Muscle layer of duodenum (tissue), 2 donors: ENCODE data around the gene IFT122.
A peak's percentile ranks its signal among the peaks of the same experiment; 100 is the strongest.

Experiments
- H3K27ac ChIP-seq: one replicate; pipeline ENCODE4 v1.7.0; 2013; ENCODE audit warnings: mild to moderate bottlenecking, low read length
- H3K27me3 ChIP-seq: one replicate; pipeline ENCODE4 v1.7.0; 2013; ENCODE audit warnings: low read depth, mild to moderate bottlenecking, control low read depth, low read length
- H3K36me3 ChIP-seq, 2 donors: one replicate each; pipeline ENCODE4 v1.7.0; 2013; ENCODE audit warnings: low read length in 2 of 2, control low read depth in 1 of 2, mild to moderate bottlenecking in 1 of 2; ENCODE audit not compliant: insufficient read depth in 2 of 2, control insufficient read depth in 1 of 2
- H3K4me1 ChIP-seq, 2 donors: one replicate each; pipeline ENCODE4 v1.7.0; 2013; ENCODE audit warnings: low read length in 2 of 2, mild to moderate bottlenecking in 2 of 2, control low read depth in 1 of 2, moderate library complexity in 1 of 2; ENCODE audit not compliant: insufficient read depth in 2 of 2, control insufficient read depth in 1 of 2
- H3K4me3 ChIP-seq, 2 donors: one replicate each; pipeline ENCODE4 v1.7.0; 2013; ENCODE audit warnings: low read length in 2 of 2, low read depth in 1 of 2, mild to moderate bottlenecking in 1 of 2
- H3K9me3 ChIP-seq, 2 donors: one replicate each; pipeline ENCODE4 v1.7.0; 2013; ENCODE audit warnings: low read length in 2 of 2, control low read depth in 1 of 2, mild to moderate bottlenecking in 1 of 2; ENCODE audit not compliant: control insufficient read depth in 1 of 2
- donor health status: healthy.

The IFT122 gene

DNA sequence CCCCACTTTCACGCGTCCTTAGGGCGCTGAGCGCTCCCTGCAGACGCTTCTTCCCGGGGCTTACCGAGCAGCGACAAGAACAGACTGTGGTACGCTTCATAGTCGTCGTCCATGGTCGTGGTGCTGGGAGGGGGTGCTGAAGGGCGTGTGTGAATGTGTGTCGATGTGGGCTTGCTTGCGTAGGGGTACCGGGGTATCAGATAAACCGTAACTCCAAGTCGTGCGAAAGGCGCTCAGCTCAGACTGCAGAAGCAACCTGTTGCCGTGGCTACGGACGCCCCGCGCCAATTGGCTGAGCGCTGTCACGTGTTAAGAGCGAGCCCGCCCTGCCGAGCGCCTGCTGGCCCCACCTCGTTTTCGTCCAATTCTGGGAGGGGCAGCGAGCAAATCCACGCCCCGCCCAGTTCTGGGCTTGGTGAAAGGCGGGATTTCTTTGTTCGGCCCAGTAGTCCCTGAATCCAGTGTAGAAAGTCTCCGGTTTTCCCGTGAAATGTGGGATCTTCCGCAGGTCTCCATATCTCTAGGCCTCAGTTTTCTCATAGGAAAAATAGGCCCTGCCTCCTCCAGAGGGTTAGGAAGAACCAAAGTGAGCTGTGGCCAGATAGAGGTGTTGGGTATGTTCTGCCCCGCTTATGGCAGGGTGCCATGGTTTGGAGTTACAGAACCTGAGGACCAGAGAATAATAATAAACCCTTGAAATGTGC lies 11.5 kb upstream of the IFT122 start, which contains the start of gene EFCAB12:
Gene EFCAB12, minus strand, starts transcription at position 261 of the 704 bp plus-strand sequence. Its CDS starts 148 bp downstream, at position 113.
- Histone ChIP-seq H3K27me3 (no peaks in the 10 kb centered on the region), H3K4me1 (peaks cover 0 to 10% of the 10 kb centered on the region in 2 donors), H3K27ac (peak within 1 kb of the TSS; percentile 40), H3K4me3 (peak within 1 kb of the TSS; percentile 86 to 88), H3K9me3 (no peaks in the 10 kb centered on the region), H3K36me3 (peaks cover 20 to 25% of the 10 kb centered on the region in 2 donors)

GRCh38 chr3:129429080-129429451 lies 11.0 kb upstream of the IFT122 start:
- Histone ChIP-seq H3K27me3 (no peaks in the 10 kb centered on the region), H3K4me1 (peaks cover 0 to 10% of the 10 kb centered on the region in 2 donors), H3K36me3 (peaks cover 24 to 30% of the 10 kb centered on the region in 2 donors), H3K4me3 (peak overlapping the region; percentile 86 to 88), H3K9me3 (no peaks in the 10 kb centered on the region), H3K27ac (peak overlapping the region; percentile 40)

DNA sequence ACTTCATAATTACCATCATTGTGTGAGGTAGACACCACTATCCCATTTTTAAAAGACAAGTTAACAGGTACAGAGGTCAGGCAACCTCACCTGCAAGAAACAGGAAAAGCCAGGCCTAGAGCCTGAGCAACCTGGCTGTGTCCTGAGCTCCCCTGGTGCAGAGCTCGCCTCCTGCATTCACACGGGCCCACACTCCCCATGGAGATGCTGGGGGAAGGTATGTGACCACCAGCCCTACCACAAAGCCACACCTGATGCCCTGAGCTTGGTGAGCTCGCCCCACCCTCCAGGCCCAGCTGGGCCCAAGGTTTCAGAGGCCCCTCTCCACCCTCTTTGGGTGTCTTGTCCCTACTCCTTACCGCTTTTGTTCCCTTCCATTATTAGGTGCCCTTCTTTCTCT lies 10.4 kb upstream of the IFT122 start:
- H3K36me3 ChIP-seq = peaks cover 24 to 33% of the 10 kb centered on the region in 2 donors

GRCh38 chr3:129432036-129432435 lies 8.0 kb upstream of the IFT122 start:
- peaks cover 31 to 44% of the 10 kb centered on the region in 2 donors for H3K36me3 ChIP-seq
- no peak overlapping the region for H3K27ac ChIP-seq
- peaks cover 0 to 10% of the 10 kb centered on the region in 2 donors for H3K4me1 ChIP-seq
- H3K4me3 ChIP-seq = no peak overlapping the region
- no peaks in the 10 kb centered on the region for H3K27me3 ChIP-seq
- no peaks in the 10 kb centered on the region for H3K9me3 ChIP-seq

More for the DNA sequence above, 10.4 kb upstream of the IFT122 start:
- no peaks in the 10 kb centered on the region for H3K27me3 ChIP-seq
- no peak overlapping the region for H3K4me3 ChIP-seq
- H3K4me1 ChIP-seq = peaks cover 0 to 10% of the 10 kb centered on the region in 2 donors
- H3K9me3 ChIP-seq = no peaks in the 10 kb centered on the region
- H3K27ac ChIP-seq = no peak overlapping the region

DNA sequence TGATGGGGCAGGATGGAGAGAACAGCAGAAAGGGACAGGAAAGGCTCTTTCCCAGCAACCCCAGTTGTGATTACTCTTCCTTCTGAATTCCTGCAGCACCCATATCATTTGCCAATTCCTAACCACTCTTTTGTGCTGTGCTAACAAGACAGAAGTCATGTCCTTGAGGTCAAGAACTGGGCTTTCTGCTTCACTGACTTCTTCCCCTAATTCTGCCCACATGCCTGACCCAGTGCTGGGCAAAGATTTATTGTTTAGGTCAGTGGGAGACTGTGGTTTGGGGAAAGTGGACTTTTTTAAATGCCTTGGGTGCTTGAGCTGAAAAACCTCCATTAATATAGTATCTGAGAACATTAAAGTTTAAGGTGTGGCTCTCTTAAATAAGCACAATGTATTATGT lies 7.4 kb upstream of the IFT122 start:
- Histone ChIP-seq H3K27me3 (no peaks in the 10 kb centered on the region), H3K36me3 (peaks cover 35 to 47% of the 10 kb centered on the region in 2 donors), H3K27ac (no peak overlapping the region), H3K4me3 (no peak overlapping the region), H3K4me1 (peaks cover 0 to 7% of the 10 kb centered on the region in 2 donors), H3K9me3 (no peaks in the 10 kb centered on the region)

- Histone ChIP-seq H3K9me3 (no peaks in the 10 kb centered on the region), H3K4me3 (no peak overlapping the region), H3K27me3 (no peaks in the 10 kb centered on the region), H3K4me1 (peaks cover 0 to 7% of the 10 kb centered on the region in 2 donors), H3K27ac (no peak overlapping the region), H3K36me3 (peaks cover 35 to 52% of the 10 kb centered on the region in 2 donors)
These were observed 6.5 kb upstream of the IFT122 start for GRCh38 chr3:129433565-129433964.

DNA sequence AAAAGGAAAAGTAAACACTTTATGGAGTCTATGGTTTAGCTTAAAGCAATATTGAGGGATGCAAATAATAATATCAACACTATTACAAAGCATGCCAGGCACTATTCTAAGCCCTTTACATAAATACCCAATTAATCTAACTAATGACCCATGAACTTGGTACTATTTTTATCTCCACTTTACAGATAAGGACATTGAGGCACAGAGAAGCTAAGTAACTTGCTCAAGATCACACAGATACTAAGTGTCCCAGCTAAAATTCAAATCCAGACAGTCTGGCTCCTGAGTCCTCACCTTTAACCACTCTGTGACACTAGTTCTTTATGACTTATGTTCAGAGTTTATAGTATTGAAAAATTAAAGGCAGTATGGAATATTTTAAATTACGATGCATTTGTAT lies 5.9 kb upstream of the IFT122 start:
- H3K36me3 ChIP-seq = peaks cover 35 to 52% of the 10 kb centered on the region in 2 donors
- no peak overlapping the region for H3K4me3 ChIP-seq

DNA sequence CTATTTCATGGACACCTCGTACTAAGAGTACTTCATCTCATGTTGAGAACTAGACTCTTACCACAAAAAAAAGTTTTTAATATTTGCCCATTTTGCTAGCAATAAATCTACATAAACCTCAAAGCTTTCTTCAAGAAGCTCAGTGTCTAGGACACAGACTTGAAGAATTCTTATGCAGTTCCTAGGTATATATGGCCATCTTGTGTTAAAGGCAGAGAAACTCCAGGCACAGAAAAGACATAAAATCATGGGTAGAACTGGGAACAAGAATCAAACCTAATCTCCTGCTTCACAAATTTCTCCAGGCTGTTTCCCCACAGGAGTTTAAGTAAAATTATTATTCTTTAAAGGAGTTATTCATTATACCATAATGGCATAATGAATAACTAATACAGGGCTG lies 4.7 kb upstream of the IFT122 start:
- H3K36me3 ChIP-seq = peaks cover 35 to 52% of the 10 kb centered on the region in 2 donors
- no peak overlapping the region for H3K27ac ChIP-seq
- H3K27me3 ChIP-seq = no peaks in the 10 kb centered on the region
- no peaks in the 10 kb centered on the region for H3K9me3 ChIP-seq
- no peak overlapping the region for H3K4me3 ChIP-seq
- H3K4me1 ChIP-seq = peaks cover 0 to 12% of the 10 kb centered on the region in 2 donors

More for the DNA sequence above, 5.9 kb upstream of the IFT122 start:
- H3K4me1 ChIP-seq = peaks cover 0 to 12% of the 10 kb centered on the region in 2 donors
- no peak overlapping the region for H3K27ac ChIP-seq
- H3K9me3 ChIP-seq = no peaks in the 10 kb centered on the region
- no peaks in the 10 kb centered on the region for H3K27me3 ChIP-seq

- H3K36me3 ChIP-seq = peaks cover 11 to 19% of the 10 kb centered on the region in 2 donors
- no peaks in the 10 kb centered on the region for H3K9me3 ChIP-seq
- peak overlapping the region; percentile 87 for H3K27ac ChIP-seq
- peaks cover 11 to 36% of the 10 kb centered on the region in 2 donors for H3K4me1 ChIP-seq
- no peaks in the 10 kb centered on the region for H3K27me3 ChIP-seq
- H3K4me3 ChIP-seq = peak overlapping the region; percentile 88 to 92
These were observed 703 bp upstream of the IFT122 start for GRCh38 chr3:129439226-129439816.

GRCh38 chr3:129440618-129441190 lies 680 bp downstream of the IFT122 start:
- peaks cover 11 to 36% of the 10 kb centered on the region in 2 donors for H3K4me1 ChIP-seq
- no peaks in the 10 kb centered on the region for H3K27me3 ChIP-seq
- peak overlapping the region; percentile 94 for H3K27ac ChIP-seq
- peak overlapping the region; percentile 88 to 92 for H3K4me3 ChIP-seq
- H3K36me3 ChIP-seq = peaks cover 11 to 19% of the 10 kb centered on the region in 2 donors
- H3K9me3 ChIP-seq = no peaks in the 10 kb centered on the region

DNA sequence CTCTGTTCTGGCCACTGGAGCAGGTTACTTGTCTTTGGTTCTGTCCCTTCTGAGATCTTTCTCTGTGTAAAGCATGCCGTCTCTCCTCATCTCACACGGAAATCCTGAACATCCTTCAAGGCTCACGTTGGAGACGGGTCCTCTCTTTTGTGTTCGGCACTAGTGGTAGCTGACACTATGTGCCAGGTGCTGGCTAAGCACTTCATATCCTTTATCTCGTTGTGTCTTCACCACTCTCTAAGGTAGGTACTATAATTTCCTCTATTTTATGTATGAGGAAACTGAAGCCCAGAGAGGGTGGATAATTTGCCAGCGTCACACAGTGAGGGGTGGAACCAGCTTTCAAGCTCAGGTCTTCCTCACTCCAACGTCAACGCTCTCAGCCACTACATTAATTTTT lies 1.2 kb downstream of the IFT122 start:
- Histone ChIP-seq H3K27ac (peak overlapping the region; percentile 94), H3K27me3 (no peaks in the 10 kb centered on the region), H3K36me3 (peaks cover 11 to 17% of the 10 kb centered on the region in 2 donors), H3K9me3 (no peaks in the 10 kb centered on the region), H3K4me1 (peaks cover 11 to 36% of the 10 kb centered on the region in 2 donors), H3K4me3 (peak overlapping the region; percentile 88 to 92)
